Endodermal cell (in vitro differentiated cells): ENCODE measurements around the gene VAV1. TPM values are rescaled to one million over a fixed set of nuclear protein-coding genes. Genes with fewer than 3 reads are reported as not detected.
A peak's percentile ranks its signal among the peaks of the same experiment; 100 is the strongest.

Source experiments
- DNase-seq: peaks from one replicate; pipeline ENCODE4 v3.0.0-alpha.2; 2017
- H3K27ac ChIP-seq: 2 replicates; pipeline ENCODE4 v1.5.1; 2013; ENCODE audit warnings: mild to moderate bottlenecking, low read depth, low read length, moderate library complexity
- H3K27me3 ChIP-seq: 2 replicates; pipeline ENCODE4 v1.6.1; 2013; ENCODE audit warnings: mild to moderate bottlenecking, low read length, moderate library complexity; ENCODE audit not compliant: insufficient read depth, control insufficient read depth, poor library complexity, severe bottlenecking
- H3K36me3 ChIP-seq: 2 replicates; pipeline ENCODE4 v1.7.0; 2013; ENCODE audit warnings: mild to moderate bottlenecking, low read length, moderate library complexity; ENCODE audit not compliant: control insufficient read depth, insufficient read depth
- H3K4me1 ChIP-seq: one replicate; pipeline ENCODE4 v1.7.0; 2013; ENCODE audit warnings: low read length; ENCODE audit not compliant: control insufficient read depth, insufficient read depth
- H3K4me3 ChIP-seq: 2 replicates; pipeline ENCODE4 v1.5.1; 2013; ENCODE audit warnings: mild to moderate bottlenecking, low read length, moderate library complexity
- H3K9ac ChIP-seq: 2 replicates; pipeline ENCODE4 v1.6.1; 2013; ENCODE audit warnings: mild to moderate bottlenecking, low read length, moderate library complexity; ENCODE audit not compliant: poor library complexity, severe bottlenecking; ENCODE audit errors: extremely low read depth
- H3K9me3 ChIP-seq: 2 replicates; pipeline ENCODE4 v1.6.1; 2013; ENCODE audit warnings: mild to moderate bottlenecking, low read length, moderate library complexity; ENCODE audit not compliant: control insufficient read depth
- H3K27ac Mint-ChIP-seq: 2 replicates; pipeline ENCODE4 v1.8.0; 2020; ENCODE audit warnings: mixed read lengths
- H3K27me3 Mint-ChIP-seq: 2 replicates; pipeline ENCODE4 v1.8.0; 2021; ENCODE audit warnings: mild to moderate bottlenecking, mixed read lengths; ENCODE audit not compliant: insufficient read depth
- H3K36me3 Mint-ChIP-seq: 2 replicates; pipeline ENCODE4 v1.8.0; 2020; ENCODE audit warnings: low read depth, mixed read lengths
- H3K4me1 Mint-ChIP-seq: 2 replicates; pipeline ENCODE4 v1.8.0; 2020; ENCODE audit warnings: mixed read lengths
- H3K4me3 Mint-ChIP-seq: 2 replicates; pipeline ENCODE4 v1.8.0; 2020; ENCODE audit warnings: mild to moderate bottlenecking, moderate library complexity, mixed read lengths
- H3K9me3 Mint-ChIP-seq: 2 replicates; pipeline ENCODE4 v1.8.0; 2020; ENCODE audit warnings: mild to moderate bottlenecking, mixed read lengths
- WGBS, 2 experiments: methylation state at CpG; one replicate each; pipeline versions ENCODE4 v1.1.5 to v1.1.7; 2013; ENCODE audit warnings: missing lambda C conversion rate in 2 of 2, mixed read lengths in 1 of 2; ENCODE audit not compliant: insufficient coverage in 1 of 2, insufficient read length in 1 of 2; 5-methylcytosine and 5-hydroxymethylcytosine counted together
- total RNA-seq, 2 donors: library from RNA; stranded (reverse); fragmentation: NEBNext Ultra II Directional in 1 of 2; extraction: Animal tissue kit (Norgen Biotek cat#: 25700) in 1 of 2; gene quantifications; 2 replicates in 1 of 2; 3 replicates in 1 of 2; pipeline ENCODE4 v1.2.1, GENCODE V29; 2021
- TF ChIP-seq, protein P1 (sequence below): fragments of 200-600 bp; sonication (generic); conservative IDR thresholded peaks from 2 replicates; pipeline ENCODE4 v1.5.0; 2021; ENCODE audit warnings: antibody characterized with exemption, mild to moderate bottlenecking

Gene VAV1
- total RNA-seq, 2 donors from 2014 or later = not detected

DNA sequence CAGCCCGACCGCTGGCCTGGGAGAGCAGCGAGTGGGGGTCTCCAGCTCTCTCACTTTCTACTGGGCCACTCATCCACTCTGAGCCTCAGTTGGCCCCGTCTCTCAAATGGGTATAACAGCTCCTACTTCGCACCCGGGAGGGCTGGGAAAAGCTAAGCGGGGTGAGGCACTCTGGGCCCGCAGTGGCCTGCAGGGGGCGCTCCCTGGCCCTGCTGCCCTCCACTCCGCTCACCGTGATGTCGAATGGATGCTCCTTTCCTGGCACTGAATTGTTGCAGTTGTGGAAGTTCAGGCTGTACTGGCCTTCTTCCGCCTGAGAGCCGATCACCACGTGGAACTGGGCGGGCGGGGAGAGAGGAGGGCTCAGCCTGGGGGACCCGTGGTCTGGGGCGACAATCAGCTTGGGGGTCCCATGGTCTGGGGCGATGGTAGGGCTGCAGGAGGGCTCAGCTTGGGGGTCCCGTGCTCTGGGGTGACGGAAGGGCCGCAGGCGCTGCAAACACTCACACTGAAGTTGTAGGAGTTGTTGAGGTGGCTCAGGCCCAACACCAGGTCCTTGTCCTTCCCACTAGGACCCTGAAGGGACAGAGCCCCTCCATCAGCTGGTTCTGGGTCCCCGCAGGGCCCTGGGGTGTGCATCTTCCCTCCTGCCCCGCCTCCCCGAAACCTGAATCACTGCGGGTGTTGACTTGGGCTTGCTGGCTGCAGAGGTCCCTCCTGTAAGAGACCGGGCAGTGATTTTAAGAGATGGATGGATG is 39.0 kb upstream of the VAV1 start:
- Mint-ChIP-seq H3K4me1 (peaks cover 20% of the 10 kb centered on the region), H3K36me3 (peaks cover 28% of the 10 kb centered on the region), H3K9me3 (no peaks in the 10 kb centered on the region), H3K27ac (no peak overlapping the region), H3K4me3 (no peak overlapping the region), H3K27me3 (no peaks in the 10 kb centered on the region)
- peak; percentile 77 for DNase-seq
- H3K9ac ChIP-seq = no peak overlapping the region
- H3K4me3 ChIP-seq = no peak overlapping the region
- no peaks in the 10 kb centered on the region for H3K4me1 ChIP-seq
- TF ChIP-seq, protein P1, sequence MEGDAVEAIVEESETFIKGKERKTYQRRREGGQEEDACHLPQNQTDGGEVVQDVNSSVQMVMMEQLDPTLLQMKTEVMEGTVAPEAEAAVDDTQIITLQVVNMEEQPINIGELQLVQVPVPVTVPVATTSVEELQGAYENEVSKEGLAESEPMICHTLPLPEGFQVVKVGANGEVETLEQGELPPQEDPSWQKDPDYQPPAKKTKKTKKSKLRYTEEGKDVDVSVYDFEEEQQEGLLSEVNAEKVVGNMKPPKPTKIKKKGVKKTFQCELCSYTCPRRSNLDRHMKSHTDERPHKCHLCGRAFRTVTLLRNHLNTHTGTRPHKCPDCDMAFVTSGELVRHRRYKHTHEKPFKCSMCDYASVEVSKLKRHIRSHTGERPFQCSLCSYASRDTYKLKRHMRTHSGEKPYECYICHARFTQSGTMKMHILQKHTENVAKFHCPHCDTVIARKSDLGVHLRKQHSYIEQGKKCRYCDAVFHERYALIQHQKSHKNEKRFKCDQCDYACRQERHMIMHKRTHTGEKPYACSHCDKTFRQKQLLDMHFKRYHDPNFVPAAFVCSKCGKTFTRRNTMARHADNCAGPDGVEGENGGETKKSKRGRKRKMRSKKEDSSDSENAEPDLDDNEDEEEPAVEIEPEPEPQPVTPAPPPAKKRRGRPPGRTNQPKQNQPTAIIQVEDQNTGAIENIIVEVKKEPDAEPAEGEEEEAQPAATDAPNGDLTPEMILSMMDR = peak; percentile 73
- 92 to 96% methylated on average over 17 to 29 of the region's 29 CpGs for WGBS, 2 experiments
- no peaks in the 10 kb centered on the region for H3K27me3 ChIP-seq
- H3K36me3 ChIP-seq = peaks cover 14% of the 10 kb centered on the region
- H3K27ac ChIP-seq = no peak overlapping the region
- H3K9me3 ChIP-seq = no peaks in the 10 kb centered on the region

DNA sequence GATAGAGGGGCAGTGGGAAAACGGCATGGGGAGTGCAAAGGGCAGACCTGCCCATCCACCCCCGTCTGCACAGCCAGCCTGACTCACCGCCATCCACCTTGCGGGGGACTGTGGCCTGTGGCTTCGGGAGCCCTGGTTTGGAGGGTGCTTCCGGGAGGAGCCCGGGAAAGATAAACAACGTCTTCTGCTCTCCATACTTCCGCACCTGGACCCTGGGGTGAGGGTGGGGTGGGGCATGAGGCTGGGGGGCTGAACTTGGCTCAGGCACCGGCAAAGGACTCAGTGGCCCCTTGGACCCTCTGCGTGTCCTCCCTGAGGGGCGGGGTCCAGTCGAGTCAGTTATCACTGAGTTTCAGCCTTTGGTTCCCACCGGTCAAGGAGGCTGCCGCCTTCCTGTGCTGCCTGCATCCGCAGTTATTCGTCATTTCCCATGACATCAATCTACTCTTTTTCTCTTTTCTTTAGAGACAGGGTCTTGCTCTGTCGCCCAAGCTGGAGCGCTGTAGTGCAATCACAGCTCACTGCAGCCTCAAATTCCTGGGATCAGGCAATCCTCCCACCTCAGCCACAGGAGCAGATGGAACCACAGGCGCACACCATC is 38.3 kb upstream of the VAV1 start:
- H3K4me3 ChIP-seq = no peak overlapping the region
- Mint-ChIP-seq H3K9me3 (no peaks in the 10 kb centered on the region), H3K27ac (no peak overlapping the region), H3K4me3 (no peak overlapping the region), H3K27me3 (no peaks in the 10 kb centered on the region), H3K36me3 (peaks cover 28% of the 10 kb centered on the region), H3K4me1 (peaks cover 25% of the 10 kb centered on the region)
- peaks cover 14% of the 10 kb centered on the region for H3K36me3 ChIP-seq
- no peaks in the 10 kb centered on the region for H3K9me3 ChIP-seq
- H3K4me1 ChIP-seq = no peaks in the 10 kb centered on the region
- no peak for DNase-seq
- no peak overlapping the region for H3K9ac ChIP-seq
- WGBS, 2 experiments = 93 to 98% methylated on average over 5 to 20 of the region's 20 CpGs
- no peak overlapping the region for H3K27ac ChIP-seq
- no peaks in the 10 kb centered on the region for H3K27me3 ChIP-seq
- TF ChIP-seq, protein P1 = no peak

DNA sequence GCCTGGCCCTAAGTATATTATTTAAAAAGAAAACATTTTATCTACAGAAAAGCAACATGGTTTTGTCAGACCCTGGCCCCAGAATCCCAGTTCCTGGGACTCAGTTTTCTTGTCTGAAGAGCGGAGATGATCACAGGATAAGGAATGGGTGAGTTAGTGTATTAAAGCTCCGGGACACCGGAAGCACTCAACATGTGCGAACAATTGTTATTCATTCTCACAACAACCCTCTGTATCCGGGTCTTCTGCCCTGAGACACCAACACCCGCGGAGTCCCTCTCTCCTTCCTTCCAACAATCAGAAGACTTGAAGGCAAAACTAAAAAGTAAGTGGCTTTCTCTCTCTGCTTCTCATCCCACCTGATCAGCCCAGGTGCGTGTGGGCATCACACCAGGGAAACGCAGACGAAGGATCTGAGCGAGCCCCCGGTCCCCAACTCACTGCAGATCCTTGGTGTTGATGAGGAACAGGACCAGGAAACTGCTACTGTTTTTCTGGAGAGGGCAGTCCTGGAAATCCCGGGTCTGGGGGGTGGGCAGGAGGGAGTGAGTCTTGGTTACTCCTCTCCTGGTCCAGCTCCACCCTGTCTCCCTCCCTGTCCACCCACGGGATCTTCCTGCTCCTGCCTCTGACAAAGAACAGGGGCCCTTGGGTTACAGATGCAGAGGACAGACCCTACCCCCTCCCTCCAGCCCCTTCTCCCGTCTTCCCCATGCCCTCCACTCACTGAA is 37.2 kb upstream of the VAV1 start:
- H3K9ac ChIP-seq = peak overlapping the region; percentile 67
- no peaks in the 10 kb centered on the region for H3K27me3 ChIP-seq
- peak overlapping the region; percentile 90 for H3K4me3 Mint-ChIP-seq
- TF ChIP-seq, protein P1 = no peak
- H3K27ac Mint-ChIP-seq = peak overlapping the region; percentile 96
- peaks cover 14% of the 10 kb centered on the region for H3K36me3 ChIP-seq
- H3K4me1 ChIP-seq = no peaks in the 10 kb centered on the region
- H3K27me3 Mint-ChIP-seq = no peaks in the 10 kb centered on the region
- no peaks in the 10 kb centered on the region for H3K9me3 ChIP-seq
- peaks cover 20% of the 10 kb centered on the region for H3K36me3 Mint-ChIP-seq
- 41 to 44% methylated on average over 4 to 14 of the region's 15 CpGs for WGBS, 2 experiments
- no peaks in the 10 kb centered on the region for H3K9me3 Mint-ChIP-seq
- H3K4me3 ChIP-seq = peak overlapping the region; percentile 89
- peak; percentile 77 for DNase-seq
- H3K4me1 Mint-ChIP-seq = peaks cover 25% of the 10 kb centered on the region
- no peak overlapping the region for H3K27ac ChIP-seq
